ENCODE data around the gene RABL2B.

- TF ChIP-seq CTCF (IDR thresholded peaks at IDR 0.05) (no peak), POLR2A (IDR thresholded peaks at IDR 0.05) (no peak)
Measured at GRCh38 chr22:50726643-50727340, 56.6 kb downstream of the RABL2B start.
